GM19468 (cell line): ENCODE measurements around the gene GSG1L.

Experiments
- ATAC-seq: cut with Tn5 transposase; IDR thresholded peaks from one replicate; pipeline ENCODE4 v1.9.1; 2021; ENCODE audit warnings: mild to moderate bottlenecking, moderate library complexity, moderate number of reproducible peaks; ENCODE audit not compliant: unreplicated experiment; ENCODE audit errors: extremely low read depth

The GSG1L gene

GRCh38 chr16:27768651-27769272 is 294.8 kb downstream of the GSG1L start:
- no peak for ATAC-seq

- no peak for ATAC-seq
Measured at GRCh38 chr16:27767971-27768591, 295.4 kb downstream of the GSG1L start.

GRCh38 chr16:27767081-27767480 is 296.4 kb downstream of the GSG1L start:
- ATAC-seq = no peak

- no peak for ATAC-seq
Measured at GRCh38 chr16:27766236-27766925, 297.1 kb downstream of the GSG1L start.

- no peak for ATAC-seq
Measured at GRCh38 chr16:27764869-27765675, 298.4 kb downstream of the GSG1L start.

GRCh38 chr16:27764427-27764826 is 299.1 kb downstream of the GSG1L start:
- no peak for ATAC-seq

GRCh38 chr16:27762441-27762840 is 301.1 kb downstream of the GSG1L start:
- no peak for ATAC-seq

GRCh38 chr16:27761816-27762215 is 301.7 kb downstream of the GSG1L start:
- ATAC-seq = no peak

- ATAC-seq = no peak
Measured at GRCh38 chr16:27760789-27761176, 302.7 kb downstream of the GSG1L start.

GRCh38 chr16:27759967-27760788 is 303.3 kb downstream of the GSG1L start:
- no peak for ATAC-seq

- ATAC-seq = no peak
Measured at GRCh38 chr16:27759301-27759871, 304.1 kb downstream of the GSG1L start.

GRCh38 chr16:27758544-27758943 is 305.0 kb downstream of the GSG1L start:
- ATAC-seq = no peak

- no peak for ATAC-seq
Measured at GRCh38 chr16:27756206-27756970, 307.1 kb downstream of the GSG1L start.

- no peak for ATAC-seq
Measured at GRCh38 chr16:27754788-27755690, 308.5 kb downstream of the GSG1L start.

- no peak for ATAC-seq
Measured at GRCh38 chr16:27753563-27753962, 310.0 kb downstream of the GSG1L start.

- no peak for ATAC-seq
Measured at GRCh38 chr16:27752241-27752640, 311.3 kb downstream of the GSG1L start.

GRCh38 chr16:27751676-27752075 is 311.8 kb downstream of the GSG1L start:
- ATAC-seq = no peak

- no peak for ATAC-seq
Measured at GRCh38 chr16:27751233-27751632, 312.3 kb downstream of the GSG1L start.
